Thyroid gland (tissue), 4 donors: ENCODE measurements around the gene CBLN1.

ENCODE experiments used
- POLR2A ChIP-seq, 2 donors: fragments of 450-650 bp; IDR thresholded peaks; one replicate each; pipeline ENCODE4 v1.6.1; 2017; ENCODE audit warnings: antibody characterized with exemption in 2 of 2, mild to moderate bottlenecking in 2 of 2, moderate library complexity in 1 of 2
- TF ChIP-seq, protein P1 (sequence below), 6 experiments: fragments of 200-600 bp in 3 of 6; fragments of 450-650 bp in 3 of 6; sonication (generic) in 3 of 6; IDR thresholded peaks; one replicate each; pipeline ENCODE4 v1.5.1; 2016 to 2019; ENCODE audit warnings: antibody characterized with exemption in 6 of 6, mild to moderate bottlenecking in 2 of 6, inconsistent platforms in 1 of 6, moderate library complexity in 1 of 6

DNA sequence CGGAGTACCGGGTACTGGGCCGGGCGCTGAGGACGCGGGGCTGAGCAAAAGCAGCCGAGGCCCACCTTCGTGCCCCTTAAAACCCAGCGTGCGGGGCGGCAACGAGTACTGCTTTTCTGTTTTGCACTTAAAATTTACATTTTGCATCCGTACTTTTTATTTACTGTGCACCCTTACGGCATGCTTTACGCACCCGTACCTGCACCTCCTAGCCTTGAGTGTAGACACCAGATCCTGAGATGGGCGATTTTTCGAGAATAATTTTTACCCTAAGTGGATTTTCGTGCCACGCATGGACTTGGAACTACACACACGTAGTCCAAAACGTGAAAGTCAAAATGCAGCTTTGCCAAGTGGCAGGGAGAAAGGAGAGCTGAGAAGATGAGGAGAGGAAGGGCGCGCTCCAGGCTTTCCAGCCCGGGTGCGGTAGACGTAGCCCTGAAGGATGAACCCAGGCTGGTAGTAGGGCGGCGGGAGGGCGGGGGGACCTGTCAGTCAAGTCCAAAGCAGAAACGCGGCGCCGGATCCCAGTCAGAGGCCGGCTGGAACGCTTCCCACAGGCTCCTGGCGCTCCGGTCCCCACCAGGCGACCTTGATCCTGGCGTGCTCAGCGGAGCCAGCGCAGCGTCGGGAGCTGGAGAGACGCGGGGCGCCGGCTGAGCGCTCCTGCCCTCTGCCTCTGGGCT is 1.2 kb upstream of the CBLN1 start:
- TF ChIP-seq POLR2A (IDR thresholded peaks at IDR 0.05) = no peak
- TF ChIP-seq, protein P1, sequence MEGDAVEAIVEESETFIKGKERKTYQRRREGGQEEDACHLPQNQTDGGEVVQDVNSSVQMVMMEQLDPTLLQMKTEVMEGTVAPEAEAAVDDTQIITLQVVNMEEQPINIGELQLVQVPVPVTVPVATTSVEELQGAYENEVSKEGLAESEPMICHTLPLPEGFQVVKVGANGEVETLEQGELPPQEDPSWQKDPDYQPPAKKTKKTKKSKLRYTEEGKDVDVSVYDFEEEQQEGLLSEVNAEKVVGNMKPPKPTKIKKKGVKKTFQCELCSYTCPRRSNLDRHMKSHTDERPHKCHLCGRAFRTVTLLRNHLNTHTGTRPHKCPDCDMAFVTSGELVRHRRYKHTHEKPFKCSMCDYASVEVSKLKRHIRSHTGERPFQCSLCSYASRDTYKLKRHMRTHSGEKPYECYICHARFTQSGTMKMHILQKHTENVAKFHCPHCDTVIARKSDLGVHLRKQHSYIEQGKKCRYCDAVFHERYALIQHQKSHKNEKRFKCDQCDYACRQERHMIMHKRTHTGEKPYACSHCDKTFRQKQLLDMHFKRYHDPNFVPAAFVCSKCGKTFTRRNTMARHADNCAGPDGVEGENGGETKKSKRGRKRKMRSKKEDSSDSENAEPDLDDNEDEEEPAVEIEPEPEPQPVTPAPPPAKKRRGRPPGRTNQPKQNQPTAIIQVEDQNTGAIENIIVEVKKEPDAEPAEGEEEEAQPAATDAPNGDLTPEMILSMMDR (IDR thresholded peaks at IDR 0.05) = no peak
